Prostate gland (tissue), 2 donors: Measurements from ENCODE around the gene OLIG2. TPM values are rescaled to one million over a fixed set of nuclear protein-coding genes. Genes with fewer than 3 reads are reported as not detected.

ENCODE experiments used
- DNase-seq: peaks from one replicate; pipeline ENCODE4 v3.0.0-alpha.2; 2019; ENCODE audit warnings: low spot score
- H3K27ac ChIP-seq, 2 donors: fragments of 200-600 bp; sonication (generic); 2 replicates each; pipeline ENCODE4 v1.5.1; 2017 to 2019
- H3K27me3 ChIP-seq: fragments of 200-600 bp; sonication (generic); replicated peaks from 2 replicates; pipeline ENCODE4 v1.5.1; 2019; ENCODE audit not compliant: insufficient read depth
- H3K36me3 ChIP-seq, 2 donors: fragments of 200-600 bp; sonication (generic); 1 replicate in 1 of 2; 2 replicates in 1 of 2; pipeline versions ENCODE4 v1.5.1 to v1.8.1; 2017 to 2019
- H3K4me1 ChIP-seq: fragments of 200-600 bp; sonication (generic); replicated peaks from 2 replicates; pipeline ENCODE4 v1.5.1; 2019
- H3K4me3 ChIP-seq, 2 donors: fragments of 200-600 bp; sonication (generic); 2 replicates each; pipeline ENCODE4 v1.5.1; 2017 to 2019
- H3K9me3 ChIP-seq: fragments of 200-600 bp; sonication (generic); 2 replicates; pipeline ENCODE4 v1.5.1; 2017
- POLR2A ChIP-seq: fragments of 450-650 bp; IDR thresholded peaks from one replicate; pipeline ENCODE4 v1.6.1; 2016; ENCODE audit warnings: antibody characterized with exemption, mild to moderate bottlenecking
- POLR2AphosphoS5 ChIP-seq: sonication (generic); formaldehyde crosslinking; IDR thresholded peaks from one replicate; pipeline ENCODE4 v1.6.1; 2017; ENCODE audit warnings: antibody characterized with exemption
- WGBS: methylation state at CpG from one replicate; pipeline ENCODE4 v1.1.5; 2018; 5-methylcytosine and 5-hydroxymethylcytosine counted together
- intact Hi-C: fragments of 100-400 bp; cut with DNase I; formaldehyde crosslinking; loops from one replicate; pipeline ENCODE4 v1.14.2; 2022
- total RNA-seq, 2 donors: library from RNA; depleted of rRNA; stranded (reverse); fragments of >200 nt; gene quantifications; one replicate each; pipeline ENCODE4 v1.1.0, GENCODE V29; 2016
- TF ChIP-seq, protein P1 (sequence below), 4 experiments: fragments of 200-600 bp in 2 of 4; fragments of 450-650 bp in 2 of 4; sonication (generic) in 2 of 4; IDR thresholded peaks; 1 replicate in 3 of 4; 2 replicates in 1 of 4; pipeline ENCODE4 v1.5.1; 2016 to 2019; ENCODE audit warnings: antibody characterized with exemption in 4 of 4, mild to moderate bottlenecking in 2 of 4, moderate library complexity in 2 of 4

OLIG2 gene
- total RNA-seq, 2 donors from 2014 or later = not detected

DNA sequence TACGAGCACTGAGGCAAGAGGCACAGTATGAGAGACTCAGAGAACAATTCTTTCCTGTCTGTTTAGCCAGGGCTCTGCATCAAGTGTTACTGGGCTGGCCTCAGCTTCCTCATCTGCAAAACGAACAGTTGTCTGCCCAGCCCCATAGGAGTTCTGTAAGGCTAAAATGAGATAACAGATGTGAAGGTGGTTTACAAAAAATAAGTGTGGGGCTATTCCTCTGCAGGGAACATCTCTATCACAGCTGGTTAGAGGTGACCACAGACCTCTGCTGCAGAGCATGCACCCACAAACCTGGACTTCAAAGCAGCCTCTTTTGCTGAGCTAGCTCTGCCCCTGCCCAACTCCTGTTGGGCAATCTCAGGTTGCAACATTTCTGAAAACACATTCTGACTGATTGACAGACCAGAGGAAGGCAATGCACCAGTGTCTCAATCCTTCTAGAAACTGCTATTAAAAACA, 33.7 kb downstream of the OLIG2 start:
- intact Hi-C loops = no loop called here
- Histone ChIP-seq H3K36me3 (no peaks in the 10 kb centered on the region), H3K27me3 (peaks cover 3% of the 10 kb centered on the region), H3K4me3 (no peak overlapping the region), H3K9me3 (no peaks in the 10 kb centered on the region), H3K4me1 (no peaks in the 10 kb centered on the region), H3K27ac (no peak overlapping the region)
- 51% methylated on average over 2 of the region's 2 CpGs for WGBS
- TF ChIP-seq, protein P1, sequence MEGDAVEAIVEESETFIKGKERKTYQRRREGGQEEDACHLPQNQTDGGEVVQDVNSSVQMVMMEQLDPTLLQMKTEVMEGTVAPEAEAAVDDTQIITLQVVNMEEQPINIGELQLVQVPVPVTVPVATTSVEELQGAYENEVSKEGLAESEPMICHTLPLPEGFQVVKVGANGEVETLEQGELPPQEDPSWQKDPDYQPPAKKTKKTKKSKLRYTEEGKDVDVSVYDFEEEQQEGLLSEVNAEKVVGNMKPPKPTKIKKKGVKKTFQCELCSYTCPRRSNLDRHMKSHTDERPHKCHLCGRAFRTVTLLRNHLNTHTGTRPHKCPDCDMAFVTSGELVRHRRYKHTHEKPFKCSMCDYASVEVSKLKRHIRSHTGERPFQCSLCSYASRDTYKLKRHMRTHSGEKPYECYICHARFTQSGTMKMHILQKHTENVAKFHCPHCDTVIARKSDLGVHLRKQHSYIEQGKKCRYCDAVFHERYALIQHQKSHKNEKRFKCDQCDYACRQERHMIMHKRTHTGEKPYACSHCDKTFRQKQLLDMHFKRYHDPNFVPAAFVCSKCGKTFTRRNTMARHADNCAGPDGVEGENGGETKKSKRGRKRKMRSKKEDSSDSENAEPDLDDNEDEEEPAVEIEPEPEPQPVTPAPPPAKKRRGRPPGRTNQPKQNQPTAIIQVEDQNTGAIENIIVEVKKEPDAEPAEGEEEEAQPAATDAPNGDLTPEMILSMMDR (IDR thresholded peaks at IDR 0.05) = no peak
- TF ChIP-seq POLR2AphosphoS5 = no peak
- TF ChIP-seq POLR2A = no peak
- DNase-seq = no peak

DNA sequence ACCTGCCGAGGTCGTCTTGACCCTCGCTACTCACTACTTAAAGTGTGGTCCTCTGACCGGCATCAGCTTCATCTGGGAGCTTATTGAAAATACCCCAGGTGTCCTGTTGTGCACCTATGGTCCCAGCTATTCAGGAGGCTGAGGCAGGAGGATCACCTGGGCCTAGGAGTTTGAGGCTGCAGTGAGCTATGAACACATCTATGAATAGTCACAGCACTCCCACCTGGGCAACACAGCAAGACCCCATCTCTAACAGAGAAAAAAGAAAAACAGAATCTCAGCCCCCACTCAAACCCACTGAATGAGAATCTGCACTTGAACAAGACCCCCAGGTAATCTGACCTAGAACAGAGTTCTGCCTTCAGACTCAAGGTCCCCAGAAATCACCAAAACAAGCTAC, 35.5 kb downstream of the OLIG2 start:
- Histone ChIP-seq H3K27me3 (peaks cover 3% of the 10 kb centered on the region), H3K36me3 (no peaks in the 10 kb centered on the region), H3K4me3 (no peak overlapping the region), H3K9me3 (no peaks in the 10 kb centered on the region), H3K4me1 (no peaks in the 10 kb centered on the region), H3K27ac (no peak overlapping the region)
- no peak for DNase-seq
- intact Hi-C loops = no loop called here
- no peak for TF ChIP-seq POLR2AphosphoS5
- no peak for TF ChIP-seq POLR2A
- TF ChIP-seq, protein P1 (IDR thresholded peaks at IDR 0.05) = no peak
- 97% methylated on average over 4 of the region's 4 CpGs for WGBS

DNA sequence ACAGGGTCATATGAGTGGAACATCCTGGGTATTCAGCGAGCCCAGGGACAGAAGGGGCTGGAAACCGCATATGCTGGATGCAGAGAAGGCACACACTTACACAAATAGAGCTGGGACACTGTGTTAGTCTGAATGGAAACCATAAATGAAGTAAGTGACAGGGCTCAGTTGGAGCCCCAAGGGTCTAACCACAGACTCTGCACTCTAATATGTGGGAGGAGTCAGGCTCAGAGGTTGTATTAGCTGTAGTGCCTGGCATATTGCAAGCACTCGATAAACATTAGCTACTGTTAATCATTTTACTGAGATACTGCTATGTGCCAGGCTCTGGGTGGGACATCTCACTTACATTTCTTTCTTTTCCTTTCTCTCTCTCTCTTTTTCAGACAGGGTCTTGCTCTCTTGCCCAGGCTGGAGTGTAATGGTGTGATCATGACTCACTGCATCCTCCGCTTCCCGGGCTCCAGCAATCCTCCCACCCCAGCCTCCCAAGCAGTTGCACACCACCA, 37.7 kb downstream of the OLIG2 start:
- TF ChIP-seq POLR2A (no peak), POLR2AphosphoS5 (no peak)
- TF ChIP-seq, protein P1 (IDR thresholded peaks at IDR 0.05) = no peak
- Histone ChIP-seq H3K36me3 (no peaks in the 10 kb centered on the region), H3K27ac (no peak overlapping the region), H3K9me3 (no peaks in the 10 kb centered on the region), H3K27me3 (peaks cover 16% of the 10 kb centered on the region), H3K4me3 (no peak overlapping the region), H3K4me1 (no peaks in the 10 kb centered on the region)
- WGBS = 91% methylated on average over 5 of the region's 5 CpGs
- no peak for DNase-seq
- intact Hi-C loops = no loop called here

DNA sequence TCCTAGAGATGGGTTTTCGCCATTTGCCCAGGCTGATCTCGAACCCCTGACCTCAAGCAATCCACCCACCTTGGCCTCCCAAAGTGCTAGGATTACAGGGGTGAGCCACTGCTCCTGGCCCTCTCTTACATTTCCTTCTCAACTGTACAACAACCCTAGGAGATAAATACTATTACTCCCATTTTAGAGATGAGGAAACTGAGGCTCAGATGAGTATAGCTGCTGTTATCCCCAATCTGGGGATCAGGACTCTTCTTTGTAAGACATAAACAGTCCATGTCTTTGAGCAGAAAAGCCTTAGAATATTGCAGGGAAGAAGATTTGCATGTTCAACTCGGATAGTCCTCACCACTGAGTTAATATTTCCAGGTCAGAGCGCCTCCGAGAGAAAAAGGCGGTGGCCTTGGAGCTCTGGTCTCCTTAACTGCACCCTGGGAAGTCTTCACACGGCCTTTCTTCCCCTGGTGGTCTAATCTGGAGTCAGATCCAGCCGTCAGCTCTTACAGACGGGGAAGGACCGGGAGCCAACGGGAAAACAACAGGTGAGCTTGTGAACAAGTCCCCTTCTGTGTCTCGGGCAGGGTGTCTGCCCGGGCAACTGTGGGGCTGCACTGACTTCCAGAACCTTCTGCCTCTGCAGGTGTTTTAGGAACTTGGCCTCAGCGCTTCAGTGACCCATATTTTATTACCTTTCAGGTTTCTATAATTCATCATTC, 38.3 kb downstream of the OLIG2 start:
- Histone ChIP-seq H3K4me3 (no peak overlapping the region), H3K4me1 (no peaks in the 10 kb centered on the region), H3K9me3 (no peaks in the 10 kb centered on the region), H3K27ac (no peak overlapping the region), H3K36me3 (no peaks in the 10 kb centered on the region), H3K27me3 (peaks cover 16% of the 10 kb centered on the region)
- TF ChIP-seq POLR2AphosphoS5 = no peak
- no peak for TF ChIP-seq POLR2A
- TF ChIP-seq, protein P1 (IDR thresholded peaks at IDR 0.05) = no peak
- 33% methylated on average over 14 of the region's 14 CpGs for WGBS
- intact Hi-C loops = no loop called here
- DNase-seq = no peak
